ENCODE results near the gene RNF149. TPM values are rescaled to one million over a fixed set of nuclear protein-coding genes. Genes with fewer than 3 reads are reported as not detected.

The RNF149 gene
- total RNA-seq, 1 donor from 2014 or later, result 22.1 TPM

- intact Hi-C loops (cut with DNase I), result no loop called here
These were observed 6.5 kb downstream of the RNF149 start for GRCh38 chr2:101302016-101302415.

DNA sequence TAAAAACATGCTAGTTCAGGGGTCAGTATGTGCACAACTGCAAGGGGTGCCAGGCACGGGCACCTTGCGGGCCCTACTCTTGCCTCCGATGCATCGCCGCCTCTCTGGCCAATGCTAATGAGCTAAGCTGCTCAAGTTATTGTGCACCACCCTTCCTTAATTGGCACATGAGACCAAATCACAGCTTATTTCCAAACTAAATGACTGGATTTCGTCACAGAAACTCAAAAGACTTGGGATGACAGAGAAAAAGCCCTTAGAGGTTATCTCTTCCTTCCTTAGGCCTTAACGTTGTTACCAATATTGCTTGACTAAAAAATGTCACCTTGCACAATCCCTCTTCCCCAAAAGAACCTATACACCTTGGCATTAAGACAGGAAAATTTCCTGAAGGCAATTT is 7.7 kb downstream of the RNF149 start:
- DNase-seq (ENCODE audit: low spot score), result no peak
- intact Hi-C loops (cut with DNase I), result no loop called here

More at GRCh38 chr2:101302016-101302415, 6.5 kb downstream of the RNF149 start:
- DNase-seq (ENCODE audit: low spot score), result no peak

GRCh38 chr2:101300164-101300563 is 8.3 kb downstream of the RNF149 start:
- no peak for DNase-seq (ENCODE audit: low spot score)
- intact Hi-C loops (cut with DNase I), result no loop called here

DNA sequence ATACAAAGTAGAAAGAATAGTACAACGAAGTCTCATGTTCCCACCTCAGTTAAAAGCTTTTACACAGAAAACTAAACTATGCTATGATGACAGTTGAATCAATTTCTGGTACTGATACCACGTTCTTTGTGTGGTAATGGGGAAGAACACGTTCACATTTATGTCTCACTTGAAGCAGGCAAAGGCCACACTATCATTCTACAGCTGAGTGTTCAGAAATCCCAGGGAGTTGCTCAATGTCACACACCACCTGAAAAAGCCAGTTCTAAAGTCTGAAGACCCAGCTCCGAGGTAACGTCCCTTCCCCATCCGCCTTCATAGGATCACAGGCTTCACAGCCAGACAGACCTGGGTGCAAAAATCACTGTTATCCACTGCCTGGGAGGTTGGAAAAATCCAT is 8.9 kb downstream of the RNF149 start:
- intact Hi-C loops (cut with DNase I), result no loop called here
- DNase-seq (ENCODE audit: low spot score), result no peak

DNA sequence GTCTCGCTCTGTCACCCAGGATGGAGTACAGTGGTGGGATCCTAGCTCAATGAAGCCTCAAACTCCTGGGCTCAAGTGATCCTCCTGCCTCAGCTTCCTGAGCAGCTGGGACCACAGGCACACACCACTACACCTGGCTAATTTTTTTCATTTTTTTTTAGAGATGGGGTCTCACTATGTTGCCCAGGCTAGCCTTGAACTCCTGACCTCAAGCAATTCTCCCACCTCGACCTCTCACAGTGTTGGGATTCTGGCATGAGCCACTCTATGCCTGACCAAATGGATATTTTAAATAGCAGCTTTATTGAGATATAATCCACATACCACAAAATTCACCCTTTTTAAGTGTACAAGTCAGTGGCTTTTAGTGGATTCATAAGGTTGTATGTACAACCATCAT is 11.1 kb downstream of the RNF149 start:
- intact Hi-C loops (cut with DNase I), result no loop called here
- no peak for DNase-seq (ENCODE audit: low spot score)

GRCh38 chr2:101296371-101296770 is 12.1 kb downstream of the RNF149 start:
- intact Hi-C loops (cut with DNase I), result no loop called here

GRCh38 chr2:101295895-101296294 is 12.6 kb downstream of the RNF149 start:
- no peak for DNase-seq (ENCODE audit: low spot score)
- intact Hi-C loops (cut with DNase I), result no loop called here

More at GRCh38 chr2:101296371-101296770, 12.1 kb downstream of the RNF149 start:
- DNase-seq (ENCODE audit: low spot score), result no peak

- DNase-seq (ENCODE audit: low spot score), result no peak
- intact Hi-C loops (cut with DNase I), result no loop called here
These were observed 13.6 kb downstream of the RNF149 start for GRCh38 chr2:101294861-101295260.

DNA sequence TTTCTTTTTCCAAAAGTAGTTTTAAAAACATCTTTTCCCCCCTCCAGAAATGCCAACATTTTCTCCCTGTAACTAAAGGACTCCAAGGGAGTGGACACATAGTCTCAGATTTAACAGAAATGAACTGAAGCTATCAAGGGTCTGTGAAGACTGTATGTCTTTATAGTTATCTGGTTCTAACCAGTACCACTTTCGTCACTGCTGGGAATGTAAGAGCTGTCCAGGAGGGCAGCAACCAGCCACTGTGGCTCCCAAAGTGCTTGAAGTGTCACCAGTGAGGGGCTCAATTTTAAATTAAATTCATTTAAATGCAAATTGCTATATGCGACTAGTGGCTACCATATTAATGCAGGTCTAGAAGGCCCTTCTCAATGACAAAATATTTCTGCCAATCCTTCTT is 15.0 kb downstream of the RNF149 start:
- intact Hi-C loops (cut with DNase I), result no loop called here
- no peak for DNase-seq (ENCODE audit: low spot score)

DNA sequence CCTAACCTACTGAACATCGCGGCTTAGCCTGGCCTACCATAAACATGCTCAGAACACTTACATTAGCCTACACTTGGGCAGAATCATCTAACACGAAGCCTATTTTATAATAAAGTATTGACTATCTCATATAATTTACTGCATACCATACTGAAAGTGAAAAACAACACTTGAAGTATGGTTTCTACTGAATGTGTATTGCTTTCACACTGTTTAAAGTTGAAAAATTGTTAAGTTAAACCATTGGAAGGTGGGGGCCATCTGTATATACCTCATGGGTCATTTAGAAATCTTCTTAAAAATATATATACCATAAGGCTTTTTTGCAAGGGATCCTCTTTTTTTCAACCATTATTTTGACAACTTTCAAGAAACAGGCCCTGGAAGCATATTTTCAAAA is 16.5 kb downstream of the RNF149 start:
- no peak for DNase-seq (ENCODE audit: low spot score)
- intact Hi-C loops (cut with DNase I), result no loop called here

- no peak for DNase-seq (ENCODE audit: low spot score)
These were observed 17.8 kb downstream of the RNF149 start for GRCh38 chr2:101290711-101291110.

GRCh38 chr2:101287303-101287702 is 21.2 kb downstream of the RNF149 start:
- DNase-seq (ENCODE audit: low spot score), result no peak
- intact Hi-C loops (cut with DNase I), result no loop called here

More at GRCh38 chr2:101290711-101291110, 17.8 kb downstream of the RNF149 start:
- intact Hi-C loops (cut with DNase I), result no loop called here

DNA sequence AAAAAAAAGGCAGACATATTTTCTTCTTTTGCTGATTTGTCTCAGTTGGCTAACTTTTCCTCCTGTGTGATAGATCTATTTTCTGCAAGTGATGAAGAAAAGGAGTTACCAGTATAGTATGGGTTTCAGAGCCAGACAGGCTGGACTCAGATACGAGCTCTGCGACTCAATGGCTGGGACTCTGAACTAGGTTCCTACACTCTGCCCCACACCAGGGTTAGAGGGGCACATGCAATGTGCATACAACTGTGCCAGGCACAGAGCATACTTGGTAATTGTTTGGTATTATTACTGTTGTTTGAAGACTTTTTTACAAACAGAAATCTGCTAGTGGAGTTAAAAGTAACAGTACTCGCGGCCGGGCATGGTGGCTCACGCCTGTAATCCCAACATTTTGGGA is 21.8 kb downstream of the RNF149 start:
- DNase-seq (ENCODE audit: low spot score), result no peak
- intact Hi-C loops (cut with DNase I), result no loop called here

DNA sequence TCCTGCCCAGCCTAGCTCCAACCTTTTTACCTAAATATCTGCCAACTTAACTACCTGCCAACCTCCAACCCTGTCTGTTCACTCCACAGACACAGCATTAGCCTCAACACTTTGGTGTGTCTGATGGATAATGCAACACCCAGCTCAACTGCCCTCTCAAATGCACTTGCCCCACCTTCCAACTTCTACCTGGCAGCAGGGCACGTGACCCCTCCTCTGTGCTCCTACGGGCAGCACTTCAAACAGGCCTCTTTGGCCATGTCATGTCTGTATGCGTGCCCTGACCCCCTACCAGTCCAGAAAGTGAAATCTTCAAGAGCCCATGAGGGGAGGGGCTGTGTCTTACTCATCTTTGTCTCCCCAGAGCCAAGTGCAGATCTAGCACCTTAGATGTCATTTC is 25.5 kb downstream of the RNF149 start:
- intact Hi-C loops (cut with DNase I), result no loop called here
- DNase-seq (ENCODE audit: low spot score), result no peak

DNA sequence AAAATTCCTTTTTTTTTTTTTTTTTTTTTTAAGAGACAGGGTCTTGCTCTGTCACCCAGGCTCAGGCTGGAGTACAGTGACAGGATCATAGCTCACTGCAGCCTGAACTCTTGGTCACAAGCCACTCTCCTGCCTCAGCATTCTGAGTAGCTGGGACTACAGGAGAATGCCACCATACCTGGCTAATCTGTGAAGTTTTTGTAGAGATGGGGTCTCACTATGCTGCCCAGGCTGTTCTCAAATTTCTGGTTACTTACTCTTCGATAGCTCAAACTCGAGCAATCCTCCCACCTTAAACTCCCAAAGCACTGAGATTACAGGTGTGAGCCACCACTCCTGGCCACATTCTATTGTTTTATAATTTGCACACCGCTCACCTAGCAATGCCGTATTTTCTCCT is 27.0 kb downstream of the RNF149 start:
- intact Hi-C loops (cut with DNase I), result no loop called here
- DNase-seq (ENCODE audit: low spot score), result no peak

DNA sequence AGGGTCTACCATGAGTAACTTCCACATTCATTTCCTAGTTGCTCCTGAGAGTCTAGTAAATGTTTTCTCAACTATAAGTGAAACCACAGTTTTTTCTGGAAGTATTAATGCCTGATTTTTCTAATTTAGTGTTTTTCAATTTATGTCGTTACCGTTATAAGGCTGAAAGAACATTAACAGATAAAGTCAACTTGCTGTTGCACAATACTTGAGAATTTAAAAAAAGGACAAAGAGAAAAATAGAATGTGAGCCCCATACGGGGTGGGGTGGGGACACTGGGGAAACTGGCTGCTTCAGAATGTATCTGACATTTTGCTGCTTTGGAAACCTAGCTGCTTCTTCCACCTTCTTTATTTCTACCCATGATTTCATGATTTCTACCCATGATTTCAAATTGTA is 29.6 kb downstream of the RNF149 start:
- intact Hi-C loops (cut with DNase I), result no loop called here
- DNase-seq (ENCODE audit: low spot score), result no peak

GRCh38 chr2:101277111-101277510 is 31.4 kb downstream of the RNF149 start:
- no peak for DNase-seq (ENCODE audit: low spot score)
- intact Hi-C loops (cut with DNase I), result no loop called here

- intact Hi-C loops (cut with DNase I), result no loop called here
- DNase-seq (ENCODE audit: low spot score), result no peak
These were observed 34.4 kb downstream of the RNF149 start for GRCh38 chr2:101274142-101274541.

DNA sequence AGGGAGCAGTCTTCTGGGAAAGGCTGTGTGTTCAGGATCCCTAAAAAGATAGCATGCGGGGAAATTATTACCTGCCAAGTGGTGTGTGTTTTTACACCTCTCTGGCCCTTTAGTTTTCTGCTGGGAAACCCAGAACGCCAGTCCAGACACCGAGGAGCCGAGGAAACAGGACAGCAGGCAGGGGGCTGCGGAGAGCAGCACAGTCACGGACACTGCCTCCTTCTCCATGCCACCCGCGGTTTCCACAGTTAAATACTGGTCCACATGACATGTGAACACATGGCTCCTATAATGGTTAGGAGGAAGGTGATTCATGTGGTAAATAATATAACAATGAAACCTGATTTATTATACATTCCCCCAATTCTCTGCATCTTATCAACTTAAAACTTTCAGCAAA is 35.4 kb downstream of the RNF149 start:
- no peak for DNase-seq (ENCODE audit: low spot score)
- intact Hi-C loops (cut with DNase I), result no loop called here

DNA sequence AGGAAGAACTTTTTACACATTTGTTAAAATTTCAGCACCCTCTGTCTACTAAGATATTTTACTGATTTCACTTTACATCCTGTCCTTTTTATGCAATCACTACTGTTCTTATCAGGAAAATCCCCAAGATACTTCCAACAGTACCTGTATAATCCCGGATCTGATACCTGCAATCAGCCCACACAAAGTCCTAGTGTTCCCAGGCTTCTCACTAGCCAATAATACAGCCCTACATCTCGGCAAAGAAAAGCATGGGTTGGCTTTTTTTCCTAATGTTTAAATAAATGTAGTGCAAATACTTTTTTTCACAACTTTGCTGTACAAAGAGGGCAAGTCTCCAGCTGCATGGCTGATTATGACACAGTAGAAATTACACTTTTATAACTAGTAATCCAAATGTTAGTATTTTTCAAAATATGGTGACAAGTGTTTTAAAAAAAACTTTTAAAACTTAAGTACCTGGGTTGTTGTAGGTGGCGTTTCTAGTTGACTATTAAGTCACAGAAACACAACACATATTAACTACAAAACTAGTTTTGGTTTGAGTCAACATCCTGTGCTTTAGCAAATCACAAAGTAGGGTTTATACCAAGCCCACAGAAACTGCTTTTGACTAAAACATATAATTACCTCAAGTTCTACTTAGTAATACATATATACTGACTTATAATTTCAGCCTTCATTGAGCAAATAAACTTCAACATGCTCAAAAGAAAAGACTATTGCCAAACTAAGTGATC is 36.3 kb downstream of the RNF149 start:
- intact Hi-C loops (cut with DNase I), result no loop called here
- DNase-seq (ENCODE audit: low spot score), result no peak

DNA sequence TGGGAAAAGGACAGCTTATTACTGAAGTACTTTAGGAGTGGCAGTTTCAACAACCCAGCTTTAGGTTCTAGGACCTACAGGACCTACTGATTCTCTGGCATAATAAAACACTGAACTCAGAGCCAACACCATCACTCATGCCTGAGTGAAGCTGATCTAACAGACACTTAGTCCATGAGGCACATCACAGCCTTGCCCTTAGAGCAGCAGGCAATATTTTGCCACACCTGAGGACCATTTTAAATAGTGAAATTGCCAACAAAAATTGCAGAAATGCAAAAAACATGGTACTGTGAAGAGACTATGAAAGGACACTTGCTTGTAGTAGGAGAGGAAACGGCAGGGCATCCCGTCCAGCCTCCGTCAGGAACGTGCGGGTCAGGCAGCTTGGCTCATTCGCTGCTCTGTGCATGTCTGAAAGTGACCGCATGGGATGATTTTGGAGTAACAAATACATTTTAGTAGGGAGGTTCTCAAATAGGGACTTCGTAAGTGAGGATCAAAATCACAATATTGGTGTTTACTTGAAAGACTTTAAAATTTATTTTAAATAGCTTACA is 37.7 kb downstream of the RNF149 start:
- intact Hi-C loops (cut with DNase I), result no loop called here
- DNase-seq (ENCODE audit: low spot score), result no peak

Measured in cardiac septum (tissue), 1 donor.